ENCODE measurements around the gene C11orf86.
"Not testable (repeated sequence)": the region's sequence is repeated elsewhere in the genome, so short reads cannot be mapped to it uniquely, and the experiment has no call there.

Gene C11orf86

DNA sequence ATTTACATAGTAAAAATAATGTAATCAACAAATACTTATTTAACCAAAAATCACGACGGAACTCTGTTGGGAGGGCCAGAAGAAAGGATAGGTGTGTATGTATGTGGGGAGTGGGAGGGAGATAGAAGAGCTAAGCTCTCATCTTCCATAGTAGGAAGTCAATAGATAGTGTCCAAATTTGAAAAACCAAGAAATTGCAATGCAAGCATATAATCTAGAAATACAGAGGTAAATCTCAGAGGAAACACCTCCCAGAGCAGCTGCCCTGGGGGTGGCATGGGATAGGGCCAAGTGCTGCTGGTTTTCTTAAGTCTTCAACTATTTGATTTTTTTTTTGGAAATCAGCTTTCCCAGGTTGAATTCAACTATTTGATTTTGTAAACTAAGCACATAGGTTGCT, 16.9 kb downstream of the C11orf86 start:
- no peak for DNase-seq
- Histone ChIP-seq H3K27me3 (no peaks in the 10 kb centered on the region), H3K36me3 (no peaks in the 10 kb centered on the region), H3K4me3 (ENCODE audit: low read depth, low read length) (no peak overlapping the region), H3K9me3 (no peaks in the 10 kb centered on the region; the same call in 1 of the 2 replicates), H3K4me1 (peaks cover 11% of the 10 kb centered on the region)
- TF ChIP-seq, protein P1, sequence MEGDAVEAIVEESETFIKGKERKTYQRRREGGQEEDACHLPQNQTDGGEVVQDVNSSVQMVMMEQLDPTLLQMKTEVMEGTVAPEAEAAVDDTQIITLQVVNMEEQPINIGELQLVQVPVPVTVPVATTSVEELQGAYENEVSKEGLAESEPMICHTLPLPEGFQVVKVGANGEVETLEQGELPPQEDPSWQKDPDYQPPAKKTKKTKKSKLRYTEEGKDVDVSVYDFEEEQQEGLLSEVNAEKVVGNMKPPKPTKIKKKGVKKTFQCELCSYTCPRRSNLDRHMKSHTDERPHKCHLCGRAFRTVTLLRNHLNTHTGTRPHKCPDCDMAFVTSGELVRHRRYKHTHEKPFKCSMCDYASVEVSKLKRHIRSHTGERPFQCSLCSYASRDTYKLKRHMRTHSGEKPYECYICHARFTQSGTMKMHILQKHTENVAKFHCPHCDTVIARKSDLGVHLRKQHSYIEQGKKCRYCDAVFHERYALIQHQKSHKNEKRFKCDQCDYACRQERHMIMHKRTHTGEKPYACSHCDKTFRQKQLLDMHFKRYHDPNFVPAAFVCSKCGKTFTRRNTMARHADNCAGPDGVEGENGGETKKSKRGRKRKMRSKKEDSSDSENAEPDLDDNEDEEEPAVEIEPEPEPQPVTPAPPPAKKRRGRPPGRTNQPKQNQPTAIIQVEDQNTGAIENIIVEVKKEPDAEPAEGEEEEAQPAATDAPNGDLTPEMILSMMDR (IDR thresholded peaks at IDR 0.05; ENCODE audit: low read depth, low read length), result no peak

DNA sequence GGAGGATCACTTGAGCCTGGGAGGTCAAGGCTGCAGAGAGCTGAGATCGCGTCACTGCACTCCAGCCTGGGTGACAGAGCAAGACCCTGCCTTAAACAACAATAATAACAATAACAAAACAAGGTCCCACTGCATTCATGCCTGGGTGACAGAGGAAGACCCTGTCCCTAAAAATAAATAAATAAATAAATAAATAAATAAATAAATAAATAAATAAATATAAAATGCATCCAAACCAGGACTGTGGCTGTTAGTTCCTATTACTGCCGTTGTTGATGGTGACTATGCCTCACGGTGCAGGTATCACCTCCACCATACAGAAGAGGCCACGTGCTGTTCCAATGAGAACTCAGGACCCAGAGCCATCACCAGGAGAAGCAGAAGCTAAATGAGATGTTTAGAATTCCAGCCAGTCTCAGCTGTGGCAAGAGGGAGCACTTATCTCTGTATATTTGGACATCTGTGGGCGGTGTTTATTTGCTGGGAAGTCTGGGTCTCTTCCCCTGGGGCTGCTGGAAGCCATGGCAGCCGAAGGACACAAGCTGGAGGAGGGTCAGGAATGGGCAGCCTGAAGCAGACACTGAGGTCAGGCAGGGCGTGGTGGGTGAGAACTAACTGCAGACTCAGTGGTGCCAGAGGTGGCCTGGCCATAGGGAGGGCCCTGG, 21.6 kb downstream of the C11orf86 start:
- peaks cover 4% of the 10 kb centered on the region for H3K4me1 ChIP-seq
- H3K27me3 ChIP-seq, result no peaks in the 10 kb centered on the region
- no peaks in the 10 kb centered on the region for H3K36me3 ChIP-seq
- TF ChIP-seq, protein P1 (IDR thresholded peaks at IDR 0.05; ENCODE audit: low read depth, low read length), result no peak
- H3K4me3 ChIP-seq (ENCODE audit: low read depth, low read length), result no peak overlapping the region
- DNase-seq, result no peak
- no peaks in the 10 kb centered on the region for H3K9me3 ChIP-seq

DNA sequence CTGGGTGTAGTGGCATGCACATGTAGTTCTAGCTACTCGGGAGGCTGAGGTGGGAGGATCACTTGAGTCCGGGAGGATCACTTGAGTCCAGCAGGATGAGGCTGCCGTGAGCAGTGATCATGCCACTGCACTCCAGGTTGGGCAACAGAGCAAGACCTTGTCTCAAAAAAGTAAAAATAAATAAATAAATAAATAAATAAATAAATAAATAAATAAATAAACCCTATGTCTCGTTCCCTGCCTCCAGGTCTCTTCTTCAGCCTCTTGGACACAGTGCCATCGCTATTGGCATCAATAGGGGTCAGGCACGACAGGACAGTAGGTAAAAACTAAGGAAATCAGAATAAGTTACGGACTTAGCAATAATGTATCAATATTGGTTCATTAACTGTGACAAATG, 24.5 kb downstream of the C11orf86 start:
- Histone ChIP-seq H3K4me3 (ENCODE audit: low read depth, low read length) (no peak overlapping the region), H3K36me3 (no peaks in the 10 kb centered on the region), H3K27me3 (no peaks in the 10 kb centered on the region), H3K9me3 (no peaks in the 10 kb centered on the region), H3K4me1 (peaks cover 4% of the 10 kb centered on the region)
- no peak for DNase-seq
- TF ChIP-seq, protein P1 (IDR thresholded peaks at IDR 0.05; ENCODE audit: low read depth, low read length), result no peak

DNA sequence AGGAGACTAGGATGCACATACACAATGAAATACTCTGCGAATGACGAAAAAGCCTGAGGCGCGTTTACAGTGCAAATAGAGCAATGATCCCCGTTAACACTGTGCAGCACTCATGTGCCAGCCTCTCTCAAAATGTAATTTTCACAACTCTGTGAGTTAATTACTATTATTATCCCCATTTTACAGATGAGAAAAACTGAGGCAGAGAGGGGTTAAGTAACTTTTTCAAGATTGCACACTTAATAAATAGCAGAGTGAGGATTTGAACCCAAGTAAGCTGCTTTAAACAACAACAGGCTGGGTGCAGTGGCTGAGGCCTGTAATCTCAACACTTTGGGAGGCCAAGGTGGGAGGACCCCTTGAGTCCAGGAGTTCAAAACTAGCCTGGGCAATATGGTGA, 26.2 kb downstream of the C11orf86 start:
- Histone ChIP-seq H3K27me3 (no peaks in the 10 kb centered on the region), H3K9me3 (no peaks in the 10 kb centered on the region), H3K4me1 (peaks cover 5% of the 10 kb centered on the region), H3K36me3 (no peaks in the 10 kb centered on the region), H3K4me3 (ENCODE audit: low read depth, low read length) (no peak overlapping the region)
- TF ChIP-seq, protein P1 (IDR thresholded peaks at IDR 0.05; ENCODE audit: low read depth, low read length), result no peak
- no peak for DNase-seq

DNA sequence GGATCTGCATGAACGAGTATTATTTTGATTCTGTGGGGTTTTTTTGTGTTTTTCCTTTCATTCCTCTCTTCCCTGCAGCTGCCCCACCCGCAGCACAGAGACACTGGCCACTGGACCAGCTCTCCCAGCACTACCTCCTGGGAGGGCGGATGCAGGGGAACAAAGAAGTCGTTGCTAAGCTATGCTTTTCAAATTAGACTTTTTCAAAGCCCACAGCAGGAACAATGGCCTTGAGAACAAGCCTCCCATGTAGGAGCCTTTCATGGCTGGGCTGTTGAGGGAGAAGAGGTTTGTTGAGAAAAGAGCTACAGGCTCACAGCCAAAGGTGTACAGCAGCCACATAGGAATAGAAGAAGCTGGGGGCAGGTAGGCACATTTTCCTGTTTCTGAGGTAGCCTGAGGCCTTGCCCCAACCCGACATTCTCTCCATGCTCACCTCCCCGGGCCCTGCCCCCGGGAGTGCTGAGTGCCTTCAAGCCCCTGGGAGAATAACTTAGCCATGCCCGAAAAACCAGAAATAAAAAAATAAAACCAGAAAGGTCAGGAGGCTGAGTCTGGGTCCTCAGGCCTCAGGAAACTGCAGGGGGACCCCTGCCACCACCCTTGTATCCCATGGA, 27.3 kb downstream of the C11orf86 start:
- H3K4me1 ChIP-seq, result peaks cover 6% of the 10 kb centered on the region
- H3K4me3 ChIP-seq (ENCODE audit: low read depth, low read length), result no peak overlapping the region
- no peaks in the 10 kb centered on the region for H3K36me3 ChIP-seq
- no peaks in the 10 kb centered on the region for H3K9me3 ChIP-seq
- no peak for DNase-seq
- TF ChIP-seq, protein P1 (IDR thresholded peaks at IDR 0.05; ENCODE audit: low read depth, low read length), result no peak
- H3K27me3 ChIP-seq, result no peaks in the 10 kb centered on the region

DNA sequence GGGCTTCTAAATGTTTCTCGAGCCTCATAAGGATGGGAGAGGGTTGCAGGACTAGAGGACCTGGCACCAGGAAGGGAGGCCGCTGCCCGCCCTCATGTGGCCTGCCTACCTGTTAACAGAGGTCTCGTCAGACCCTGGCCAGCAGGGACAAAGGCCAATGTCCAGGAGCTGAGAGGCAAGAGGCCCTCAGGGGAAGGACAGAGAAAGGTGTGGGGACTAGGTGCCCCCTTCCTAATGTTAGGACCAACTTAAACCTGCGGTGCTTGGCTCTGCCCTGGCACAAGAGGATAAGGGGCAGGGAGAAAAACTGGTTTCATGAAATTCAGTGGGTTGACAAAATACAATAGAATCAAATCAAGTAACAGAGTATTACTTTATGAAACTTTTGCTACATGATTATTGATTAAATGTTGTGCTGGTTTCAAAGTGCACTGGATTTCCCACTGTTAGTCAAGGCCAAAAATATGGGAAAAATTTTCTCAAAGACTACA, 27.9 kb downstream of the C11orf86 start:
- Histone ChIP-seq H3K27me3 (no peaks in the 10 kb centered on the region), H3K9me3 (no peaks in the 10 kb centered on the region), H3K36me3 (no peaks in the 10 kb centered on the region), H3K4me1 (peaks cover 6% of the 10 kb centered on the region), H3K4me3 (ENCODE audit: low read depth, low read length) (no peak overlapping the region)
- DNase-seq, result no peak
- TF ChIP-seq, protein P1 (IDR thresholded peaks at IDR 0.05; ENCODE audit: low read depth, low read length), result no peak

DNA sequence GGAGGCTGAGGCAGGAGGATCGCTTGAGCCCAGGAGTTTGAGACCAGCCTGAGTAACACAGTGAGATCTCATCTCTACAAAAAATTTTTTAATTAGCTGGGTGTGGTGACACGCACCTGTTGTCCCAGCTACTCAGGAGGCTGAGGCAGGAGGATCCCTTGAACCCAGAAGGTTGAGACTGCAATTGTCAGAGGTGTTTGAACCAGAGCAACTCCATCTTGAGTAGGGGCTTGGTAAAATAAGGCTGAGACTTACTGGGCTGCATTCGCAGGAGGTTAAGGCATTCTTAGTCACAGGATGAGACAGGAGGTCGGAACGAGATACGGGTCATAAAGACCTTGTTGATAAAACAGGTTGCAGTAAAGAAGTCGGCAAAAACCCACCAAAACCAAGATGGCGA, 30.1 kb downstream of the C11orf86 start:
- H3K4me3 ChIP-seq (ENCODE audit: low read depth, low read length); H3K36me3 ChIP-seq; DNase-seq; H3K27me3 ChIP-seq; H3K9me3 ChIP-seq; H3K4me1 ChIP-seq: not testable (repeated sequence)

Data from BE2C (cell line).